NCI-H146 treated with DMSO at 0.1 percent for 48 hours (cell line): ENCODE measurements around the gene PARD3B.

Experiments used
- DNase-seq: peaks from one replicate; lab custom pipeline; 2025; ENCODE audit not compliant: unreplicated experiment; lab: John Stamatoyannopoulos, UW

The PARD3B gene

DNA sequence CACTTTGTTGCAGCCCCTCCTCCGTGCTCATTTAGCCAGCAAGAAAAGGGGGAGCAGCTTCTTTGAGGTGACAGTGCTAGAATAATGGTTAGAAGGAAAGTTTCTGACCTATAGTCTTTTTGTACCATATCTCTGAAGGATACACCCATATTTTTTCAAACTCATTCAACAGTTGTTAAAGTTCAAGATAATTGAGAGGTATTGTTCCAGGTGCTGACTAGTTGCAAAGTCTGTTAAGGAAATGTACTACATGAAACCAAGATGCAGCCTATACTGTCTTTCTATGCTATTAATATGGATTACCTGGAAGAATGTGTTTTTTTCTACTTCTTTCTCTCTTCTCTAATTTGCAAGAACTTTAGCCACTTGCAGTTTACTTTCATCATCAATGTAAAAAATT is 495.0 kb downstream of the PARD3B start:
- DNase-seq, result no peak

DNA sequence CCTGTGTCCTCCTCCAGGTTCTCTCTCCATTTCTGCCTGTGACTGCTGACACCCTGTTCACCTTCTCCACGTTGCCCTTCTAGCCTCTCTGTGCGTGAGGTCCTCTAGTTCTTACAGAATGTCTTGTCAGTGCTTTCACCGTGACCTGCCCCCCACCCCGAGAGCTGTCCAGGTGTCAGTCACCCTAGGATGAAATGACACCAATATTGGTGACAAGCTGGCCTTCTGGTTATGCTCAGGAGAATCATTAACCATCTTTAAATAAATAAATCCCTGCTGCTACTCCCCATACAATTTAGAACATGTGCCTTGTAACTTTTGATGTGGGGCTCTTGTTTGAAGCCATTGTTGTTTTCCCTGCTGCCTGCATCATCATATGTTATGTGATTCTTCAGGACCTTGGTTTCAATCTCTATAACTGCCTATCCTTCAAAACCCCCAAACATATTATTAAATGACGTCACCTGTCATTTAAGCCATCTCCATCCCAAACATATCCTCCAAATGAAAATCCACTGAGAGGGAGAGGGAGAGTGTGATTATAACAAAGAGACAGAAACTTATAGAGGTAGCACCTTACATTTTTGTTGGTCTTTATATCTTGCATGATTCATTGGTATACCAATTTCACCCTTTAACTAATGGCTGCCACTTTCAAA is 496.3 kb downstream of the PARD3B start:
- no peak for DNase-seq

DNA sequence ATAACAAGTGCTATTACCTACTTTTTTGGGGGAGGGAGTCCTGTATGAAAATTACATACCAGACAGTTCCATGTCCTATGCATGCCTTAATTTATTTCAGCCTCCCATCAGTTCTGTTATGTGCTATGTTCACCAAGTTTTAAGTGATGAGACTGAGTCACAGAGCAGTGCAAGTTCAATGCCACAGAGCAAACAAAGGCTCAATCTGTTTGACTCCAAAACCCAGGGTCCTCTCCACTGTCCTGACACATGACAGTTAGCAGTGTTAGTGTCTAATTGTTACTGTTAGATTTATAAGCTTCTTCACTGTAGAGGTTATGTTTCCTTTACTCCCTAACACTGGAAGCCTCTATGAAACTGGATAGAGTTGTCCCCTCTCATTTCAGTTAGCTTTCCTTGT is 498.0 kb downstream of the PARD3B start:
- DNase-seq, result no peak

DNA sequence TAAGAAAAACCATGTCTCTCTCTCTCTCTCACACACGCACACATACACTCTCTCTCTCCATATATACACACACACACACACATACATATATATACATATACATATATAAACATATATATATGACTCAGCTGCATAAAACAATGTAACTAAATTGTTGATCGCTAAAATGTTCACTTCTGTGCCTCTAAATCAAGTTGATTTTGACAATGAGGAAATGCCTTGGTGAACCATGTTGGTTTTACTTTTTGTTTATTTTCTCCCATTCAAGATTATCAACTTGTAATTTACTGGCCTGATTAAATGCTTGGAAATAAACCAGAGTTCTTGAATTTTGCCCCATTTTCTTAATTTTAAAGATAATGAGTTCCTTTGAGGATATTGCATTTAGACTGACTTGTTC is 500.4 kb downstream of the PARD3B start:
- no peak for DNase-seq

DNA sequence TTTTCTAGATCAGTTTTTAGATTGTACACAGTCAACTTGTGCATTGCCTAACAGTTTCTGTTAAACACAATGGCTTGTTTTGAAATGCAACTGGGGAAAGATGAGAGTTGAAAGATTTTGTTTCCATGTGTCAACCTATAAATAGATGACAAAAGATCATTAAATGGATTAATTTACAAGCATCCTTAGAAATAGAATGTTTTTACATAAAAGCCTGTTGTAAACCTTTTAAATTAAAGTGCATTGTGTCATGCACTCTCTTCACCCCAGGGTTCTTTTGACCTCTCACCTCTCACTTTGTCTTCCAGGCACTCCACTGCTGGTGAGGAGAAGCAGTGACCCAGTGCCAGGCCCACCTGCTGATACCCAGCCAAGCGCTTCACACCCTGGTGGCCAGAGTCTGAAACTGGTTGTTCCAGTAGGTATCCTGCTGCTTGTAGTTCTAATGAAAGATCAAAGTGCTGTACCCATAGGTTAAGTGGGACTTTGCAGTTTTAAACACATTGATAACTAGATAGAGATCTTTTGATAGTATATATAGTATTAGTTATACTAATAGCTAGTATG is 502.1 kb downstream of the PARD3B start:
- peak; percentile 74 for DNase-seq

DNA sequence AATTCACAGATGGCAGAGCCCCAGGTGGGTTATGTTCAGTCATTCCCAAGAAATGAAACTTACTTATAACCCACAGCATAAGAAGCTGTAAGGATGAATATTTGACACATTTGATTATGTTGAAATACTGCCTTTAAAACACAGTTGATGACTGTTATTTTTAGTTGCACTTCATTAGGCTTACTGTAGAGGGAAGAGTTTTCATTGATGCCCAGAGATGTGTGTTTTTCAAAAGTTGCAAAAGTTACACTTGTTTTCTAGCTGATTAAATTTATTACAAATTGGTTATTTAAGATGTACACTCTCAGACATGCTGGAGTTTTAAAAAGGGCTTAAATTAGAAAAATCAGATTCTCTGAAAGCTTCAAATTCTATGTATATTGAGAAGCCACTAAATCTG is 506.1 kb downstream of the PARD3B start:
- no peak for DNase-seq

DNA sequence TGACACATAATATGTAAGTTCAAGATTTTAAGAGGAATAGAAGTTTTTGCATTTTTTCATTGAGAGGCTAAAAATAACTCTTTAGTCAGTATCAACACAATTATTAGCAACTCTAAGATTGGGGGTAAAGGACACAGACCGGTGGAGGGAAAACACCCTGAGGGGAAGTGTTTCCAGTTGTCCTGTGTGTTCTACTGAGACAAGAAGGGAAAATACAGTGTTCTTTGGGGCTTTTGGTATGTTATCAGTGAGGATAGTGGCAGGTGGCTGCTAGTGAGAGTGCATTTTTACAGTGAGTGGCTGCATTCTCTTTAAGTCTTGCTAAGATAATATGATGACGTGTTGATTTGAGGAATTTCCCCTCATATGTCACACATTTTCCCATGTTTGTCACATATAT is 507.5 kb downstream of the PARD3B start:
- no peak for DNase-seq

DNA sequence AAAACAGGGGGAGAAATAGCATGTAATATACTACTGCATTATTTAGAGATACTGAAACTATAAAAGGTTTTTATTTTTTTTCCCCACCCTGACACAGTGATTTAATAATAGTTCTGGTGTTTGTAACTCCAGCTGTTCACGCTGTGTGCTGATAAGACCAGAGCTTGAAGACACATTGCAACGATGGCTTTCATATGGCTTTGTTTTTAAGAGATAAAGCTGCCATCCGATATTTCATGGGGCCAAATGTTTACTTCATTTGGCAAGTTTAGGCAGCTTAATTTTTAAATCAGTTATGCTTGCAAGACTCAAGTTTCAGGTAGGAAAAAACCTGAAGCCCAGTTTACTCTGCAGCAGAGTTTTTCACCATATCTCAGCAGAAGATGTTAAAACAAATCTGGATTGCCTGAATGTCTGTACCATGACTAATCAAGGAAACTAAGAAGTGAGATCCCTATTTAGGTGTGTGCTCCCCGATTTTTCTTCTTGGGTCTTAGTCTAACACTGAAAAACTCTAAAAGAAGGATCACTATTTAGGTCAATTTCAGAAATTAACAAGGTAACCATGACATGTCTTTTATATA is 508.6 kb downstream of the PARD3B start:
- DNase-seq, result peak; percentile 22

DNA sequence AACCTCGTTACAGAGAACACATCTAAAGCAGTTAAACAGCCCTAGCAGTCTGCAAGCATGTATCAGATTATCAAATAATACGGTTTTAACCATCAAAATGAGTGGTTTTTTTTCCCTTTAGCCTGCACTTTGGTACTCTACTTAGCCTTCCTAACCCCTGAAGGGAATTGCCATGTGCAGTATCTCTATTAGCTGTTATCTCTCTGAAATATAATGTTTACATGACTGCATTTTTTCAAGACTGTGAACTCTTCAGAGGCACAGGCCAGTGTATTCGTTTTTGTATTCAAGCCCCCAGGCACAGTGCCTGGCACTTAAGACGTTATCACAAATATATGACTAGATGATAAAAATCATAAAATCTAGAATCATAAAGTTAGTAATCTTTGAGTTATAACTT is 509.5 kb downstream of the PARD3B start:
- no peak for DNase-seq

DNA sequence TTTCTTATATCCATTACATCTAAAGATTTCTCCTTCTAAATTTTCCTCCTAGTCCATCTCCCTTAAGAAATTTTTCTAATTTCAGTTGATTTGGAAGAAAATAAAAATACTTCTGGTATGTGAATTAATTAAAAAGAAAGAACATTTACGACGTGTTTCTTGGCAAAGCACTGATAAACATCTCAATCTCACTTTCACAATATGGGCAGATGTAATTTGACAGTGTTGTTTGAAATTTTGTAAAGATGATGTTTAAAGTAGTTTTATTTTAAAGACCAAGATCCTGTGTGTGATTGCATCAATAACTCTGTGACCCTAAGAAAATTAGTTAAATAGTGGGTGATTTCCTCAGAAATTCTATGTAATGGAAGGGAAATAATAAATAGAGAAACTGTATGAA is 510.0 kb downstream of the PARD3B start:
- no peak for DNase-seq

DNA sequence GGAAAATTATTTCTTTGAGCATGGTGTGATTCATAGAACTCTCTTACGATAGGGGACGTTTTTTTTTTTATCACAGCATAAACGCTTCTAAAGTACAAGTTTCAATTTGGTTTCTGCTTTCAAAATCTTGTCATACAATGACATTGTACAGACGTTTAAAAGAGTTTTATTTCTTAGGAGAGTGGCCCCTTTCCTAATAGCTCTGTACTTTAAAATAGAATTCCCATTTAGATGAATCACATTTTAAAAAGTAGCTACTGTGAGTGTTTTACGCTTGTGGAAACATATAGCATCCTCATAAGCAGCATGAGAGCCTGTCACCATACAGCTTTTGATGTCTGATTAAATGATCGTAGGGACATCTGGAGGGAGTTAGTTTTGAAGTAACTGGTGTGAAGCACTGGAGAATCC is 510.9 kb downstream of the PARD3B start:
- no peak for DNase-seq

DNA sequence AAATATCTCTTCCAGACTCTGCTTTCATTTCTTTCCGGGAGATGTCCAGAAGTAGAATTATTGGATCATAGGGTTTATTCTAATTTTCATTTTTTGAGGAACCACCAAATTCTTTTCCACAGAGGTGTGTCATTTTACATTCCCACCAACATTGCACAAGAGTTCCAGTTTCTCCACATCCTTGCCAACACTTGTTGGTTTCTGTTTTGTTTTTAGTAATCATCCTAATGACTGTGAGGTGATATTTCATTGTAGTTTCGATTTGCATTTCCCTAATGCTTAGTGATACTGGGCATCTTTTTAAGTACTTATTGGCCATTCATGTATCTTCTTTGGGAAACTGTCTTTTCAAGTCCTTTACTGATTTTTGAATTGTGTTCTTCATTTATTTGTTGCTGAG is 513.1 kb downstream of the PARD3B start:
- DNase-seq, result no peak

DNA sequence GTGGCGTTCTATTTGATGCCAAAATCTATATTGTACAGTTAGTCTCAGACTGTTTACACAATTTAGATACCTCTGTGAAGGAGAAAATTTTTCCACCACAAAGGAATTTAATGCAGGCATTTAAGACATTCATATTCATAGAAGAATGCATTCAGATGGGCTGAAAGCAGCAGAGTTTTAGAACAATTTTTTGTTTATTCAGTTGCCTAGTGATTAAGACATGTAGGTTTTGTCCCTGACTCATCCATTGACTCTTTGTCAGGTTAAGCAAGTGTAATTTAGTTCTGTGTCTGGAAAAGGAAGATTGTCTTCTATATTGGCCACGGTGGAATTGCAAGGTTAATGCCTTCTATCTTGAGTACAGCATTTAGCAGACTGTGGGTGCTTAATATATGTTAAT is 515.0 kb downstream of the PARD3B start:
- no peak for DNase-seq

DNA sequence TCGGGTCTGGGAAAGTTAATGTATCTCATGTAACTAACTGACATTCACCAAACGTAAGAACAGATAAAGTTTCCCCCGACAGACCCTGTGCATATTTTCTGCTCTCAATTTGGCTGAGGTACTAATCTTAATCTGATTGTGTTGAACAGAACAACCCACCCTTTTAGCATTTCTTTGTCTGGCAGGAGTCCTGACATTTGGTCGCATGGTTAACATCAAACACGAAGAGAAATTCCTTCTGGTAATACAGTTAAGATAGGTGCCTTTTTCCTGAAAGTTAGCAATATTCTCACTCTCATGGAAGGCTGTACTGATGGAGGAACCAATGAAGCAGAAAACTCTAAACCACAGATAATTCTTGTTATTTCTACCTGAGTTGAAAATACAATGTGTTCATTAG is 520.8 kb downstream of the PARD3B start:
- DNase-seq, result no peak

DNA sequence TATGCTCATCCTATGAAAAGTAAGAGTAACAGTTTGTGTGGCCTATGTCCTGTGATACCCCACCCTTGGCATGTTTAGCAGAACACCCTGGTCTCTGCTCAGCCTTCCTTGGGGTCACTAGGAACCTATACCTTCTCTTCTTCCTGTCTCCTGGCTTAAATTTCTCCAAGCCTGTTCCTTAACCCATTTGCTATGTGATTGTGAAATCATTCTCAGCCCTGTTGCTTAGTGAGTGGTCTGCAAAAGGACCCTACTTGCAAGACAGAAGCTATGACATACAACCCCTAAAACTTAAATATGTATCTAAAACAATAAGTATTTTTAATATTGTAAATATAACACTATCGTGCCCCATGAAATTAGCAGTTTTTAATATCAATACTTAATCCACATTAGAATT is 524.7 kb downstream of the PARD3B start:
- DNase-seq, result no peak

DNA sequence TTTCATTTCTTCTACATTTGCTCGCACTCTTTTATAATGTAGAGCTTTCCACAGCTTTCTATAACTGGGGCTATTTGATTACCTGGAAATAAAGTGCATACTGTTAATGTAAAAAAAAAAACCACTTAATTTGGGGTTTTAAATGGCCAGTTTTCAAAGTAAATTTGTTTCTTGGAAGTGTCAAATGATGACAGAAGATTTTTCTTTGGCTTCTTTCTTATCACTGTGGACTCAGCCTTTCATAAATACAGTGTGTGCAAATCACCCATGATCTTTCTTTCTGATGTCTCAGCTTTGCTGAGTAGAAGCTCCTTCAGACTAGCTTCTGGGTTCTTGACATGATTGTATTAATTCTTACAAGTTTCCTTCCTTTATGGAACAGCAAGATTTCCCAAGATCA is 525.6 kb downstream of the PARD3B start:
- no peak for DNase-seq

DNA sequence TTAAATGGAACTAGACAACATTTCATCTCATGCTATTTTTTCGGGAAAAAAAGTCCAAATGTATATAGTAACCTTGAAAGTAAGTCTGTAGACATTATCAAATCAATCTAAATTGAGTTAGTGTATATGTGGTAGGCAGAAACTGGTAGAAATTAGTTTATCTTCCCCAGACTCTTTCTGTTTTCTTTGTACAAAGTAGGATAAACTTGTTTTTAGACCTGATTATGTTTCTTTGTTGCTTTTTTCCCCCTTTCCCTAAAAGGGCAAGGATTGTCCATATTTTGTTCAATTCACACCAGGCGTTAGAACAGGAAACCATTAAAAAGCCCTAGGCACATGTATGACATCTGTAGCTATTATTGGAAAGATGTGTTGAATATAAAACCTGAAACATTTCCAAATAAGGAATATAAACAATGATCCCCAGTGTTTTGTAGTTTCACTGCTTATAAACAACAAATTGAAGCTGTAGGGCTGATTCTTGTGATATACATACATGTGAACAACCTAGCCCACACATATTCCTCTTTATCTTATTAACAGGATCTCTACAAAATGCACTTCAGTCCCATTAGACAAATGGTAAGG is 528.3 kb downstream of the PARD3B start:
- no peak for DNase-seq

DNA sequence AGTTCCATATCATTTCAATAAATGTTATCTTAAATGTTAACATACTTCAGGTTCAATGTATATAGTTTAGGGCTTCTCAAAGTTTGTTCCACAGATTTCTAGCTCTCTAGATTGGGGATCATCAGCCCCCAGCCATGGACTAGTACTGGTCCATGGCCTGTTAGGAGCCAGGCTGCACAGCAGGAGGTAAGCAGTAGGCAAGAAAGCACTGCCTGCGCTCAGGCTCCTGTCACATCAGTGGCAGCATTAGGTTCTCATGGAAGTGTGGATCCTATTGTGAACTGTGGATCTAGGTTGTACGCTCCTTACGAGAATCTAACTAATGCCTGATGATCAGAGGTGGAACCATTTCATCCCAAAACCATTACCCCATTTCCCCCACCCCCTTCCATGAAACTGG is 531.1 kb downstream of the PARD3B start:
- DNase-seq, result no peak

DNA sequence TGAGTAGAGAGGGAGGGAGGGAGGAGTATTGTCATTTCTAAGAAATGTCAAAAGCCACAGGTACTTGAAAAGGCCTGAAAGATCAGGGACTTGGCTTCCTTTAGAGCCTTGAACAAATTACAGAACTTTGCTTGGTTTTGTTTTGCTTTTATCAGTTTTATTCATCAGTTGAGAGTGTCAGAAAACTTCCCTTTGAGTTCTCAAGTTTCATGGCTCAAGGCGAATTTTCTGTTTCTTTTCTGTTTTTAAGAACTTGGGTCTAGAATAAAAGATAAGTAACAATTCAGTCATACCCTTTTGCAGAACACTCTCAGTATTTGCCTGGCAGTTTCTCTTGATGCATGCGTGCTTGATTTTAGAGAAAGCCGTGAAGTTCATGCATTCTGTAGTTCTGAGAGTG is 531.9 kb downstream of the PARD3B start:
- DNase-seq, result no peak

DNA sequence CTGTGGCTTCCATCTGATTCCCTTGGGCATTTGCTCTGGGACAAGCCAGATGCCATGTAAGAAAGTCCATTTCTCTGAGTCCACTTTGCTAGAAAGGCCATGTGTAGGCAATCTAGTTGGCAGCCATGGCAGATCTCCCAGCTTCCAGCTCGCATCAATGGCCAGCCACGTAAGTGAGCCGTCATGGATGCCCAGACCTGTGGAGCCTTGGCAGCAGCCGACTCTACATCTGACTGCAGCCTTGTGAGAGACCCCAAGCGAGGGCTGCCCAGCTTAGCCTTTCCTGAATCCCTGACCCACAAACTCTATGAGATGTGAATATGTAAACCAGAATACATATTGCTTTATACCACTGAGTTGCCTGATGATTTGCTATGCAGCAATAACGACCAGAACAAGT is 533.5 kb downstream of the PARD3B start:
- no peak for DNase-seq

DNA sequence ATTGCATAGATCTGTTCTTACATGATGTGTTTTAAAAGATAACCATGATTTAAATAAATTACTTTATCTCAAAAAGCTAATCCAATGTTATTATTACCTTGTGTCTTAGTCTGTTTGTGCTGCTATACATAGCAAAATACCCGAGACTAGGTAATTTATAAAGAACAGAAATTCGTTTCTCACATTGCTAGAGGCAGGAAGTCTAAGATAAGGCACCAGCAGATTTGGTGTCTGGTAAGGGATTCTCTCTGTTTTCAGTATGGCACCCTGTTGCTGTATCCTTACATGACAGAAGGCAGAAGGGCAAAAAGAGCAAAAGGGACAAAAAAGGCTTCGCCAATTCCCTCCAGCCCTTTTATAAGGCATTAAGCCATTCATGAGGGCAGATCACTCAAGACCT is 533.9 kb downstream of the PARD3B start:
- DNase-seq, result no peak

DNA sequence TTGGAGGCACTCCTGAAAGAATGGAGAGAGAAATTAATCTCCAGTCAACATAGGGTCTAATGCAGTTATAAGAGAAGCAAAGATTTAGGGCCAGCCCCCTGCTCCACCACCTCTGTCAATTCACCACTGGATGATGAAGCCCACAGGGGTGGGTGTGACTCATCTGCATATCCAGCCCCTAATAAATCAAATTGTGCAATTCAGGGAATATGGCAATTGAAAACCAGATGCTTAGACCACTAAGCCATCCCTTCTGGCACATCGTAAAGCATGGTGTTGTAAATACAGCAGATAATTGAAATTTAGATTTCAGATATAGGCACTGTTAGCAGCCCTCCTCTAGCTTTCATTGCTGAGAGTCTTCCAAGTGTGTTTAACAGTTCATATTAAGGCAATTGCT is 541.4 kb downstream of the PARD3B start:
- no peak for DNase-seq

DNA sequence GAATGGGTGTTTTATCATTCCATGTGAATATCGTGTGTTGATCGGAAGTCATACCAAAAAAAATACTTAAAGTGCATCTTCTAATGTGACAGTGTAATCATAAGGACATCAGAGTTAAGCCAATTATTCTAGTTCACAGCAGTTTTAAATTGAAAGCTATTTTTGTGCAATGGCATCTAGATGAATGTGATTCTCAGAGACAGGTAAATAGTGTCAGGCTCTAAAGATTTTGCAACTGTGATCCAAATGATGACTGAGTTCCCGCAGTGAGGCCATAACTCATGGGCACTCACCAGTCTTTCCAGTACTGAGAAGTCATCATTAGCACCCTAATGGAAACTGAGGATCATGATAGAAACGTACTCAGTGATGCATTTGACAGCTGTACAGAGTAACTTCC is 542.6 kb downstream of the PARD3B start:
- no peak for DNase-seq
